IPS-11a (cell line): ENCODE results near the gene THAP5.

Experiments
- H3K4me3 ChIP-seq: one replicate; pipeline ENCODE4 v1.5.1; 2013; ENCODE audit warnings: low read depth, low read length, control low read depth

THAP5 gene

GRCh38 chr7:108569381-108570145 is at the start of gene THAP5, which contains the start of gene DNAJB9:
THAP5 (minus strand) TSS chr7:108569706; CDS start chr7:108569569, 137 bp downstream.
DNAJB9 (plus strand) TSS chr7:108569874; CDS start chr7:108571727, 1,853 bp downstream.
- peak within 1 kb of the TSS; percentile 87 for H3K4me3 ChIP-seq

GRCh38 chr7:108618056-108618455 is 48.5 kb upstream of the THAP5 start:
- H3K4me3 ChIP-seq = no peak overlapping the region

GRCh38 chr7:108614896-108615295 is 45.4 kb upstream of the THAP5 start:
- no peak overlapping the region for H3K4me3 ChIP-seq

- H3K4me3 ChIP-seq = no peak overlapping the region
These were observed 44.5 kb upstream of the THAP5 start for GRCh38 chr7:108613949-108614381.

GRCh38 chr7:108613147-108613948 is 43.8 kb upstream of the THAP5 start:
- H3K4me3 ChIP-seq = no peak overlapping the region

- no peak overlapping the region for H3K4me3 ChIP-seq
These were observed 41.8 kb upstream of the THAP5 start for GRCh38 chr7:108611268-108611667.

- no peak overlapping the region for H3K4me3 ChIP-seq
These were observed 40.1 kb upstream of the THAP5 start for GRCh38 chr7:108609643-108610042.

- no peak overlapping the region for H3K4me3 ChIP-seq
These were observed 36.2 kb upstream of the THAP5 start for GRCh38 chr7:108605559-108606201.

GRCh38 chr7:108604307-108605077 is 35.0 kb upstream of the THAP5 start:
- no peak overlapping the region for H3K4me3 ChIP-seq

GRCh38 chr7:108603656-108604306 is 34.3 kb upstream of the THAP5 start:
- H3K4me3 ChIP-seq = no peak overlapping the region

GRCh38 chr7:108600399-108600798 is 30.9 kb upstream of the THAP5 start:
- H3K4me3 ChIP-seq = no peak overlapping the region

- no peak overlapping the region for H3K4me3 ChIP-seq
These were observed 29.5 kb upstream of the THAP5 start for GRCh38 chr7:108598914-108599580.

GRCh38 chr7:108598153-108598552 is 28.6 kb upstream of the THAP5 start:
- H3K4me3 ChIP-seq = no peak overlapping the region

GRCh38 chr7:108596560-108596959 is 27.1 kb upstream of the THAP5 start:
- no peak overlapping the region for H3K4me3 ChIP-seq

- H3K4me3 ChIP-seq = no peak overlapping the region
These were observed 23.2 kb upstream of the THAP5 start for GRCh38 chr7:108592646-108593201.

- H3K4me3 ChIP-seq = no peak overlapping the region
These were observed 21.1 kb upstream of the THAP5 start for GRCh38 chr7:108590606-108591005.

- H3K4me3 ChIP-seq = no peak overlapping the region
These were observed 20.4 kb upstream of the THAP5 start for GRCh38 chr7:108589874-108590273.

- no peak overlapping the region for H3K4me3 ChIP-seq
These were observed 19.7 kb upstream of the THAP5 start for GRCh38 chr7:108589199-108589598.

GRCh38 chr7:108586274-108586710 is 16.8 kb upstream of the THAP5 start:
- H3K4me3 ChIP-seq = no peak overlapping the region
